ENCODE data around the gene CARMIL1.

- TF ChIP-seq PATZ1 (CRISPR knock-in tag; IDR thresholded peaks at IDR 0.05; ENCODE audit: borderline replicate concordance): no peak
- no peak for TF ChIP-seq ARNTL (CRISPR knock-in tag; IDR thresholded peaks at IDR 0.05; ENCODE audit: borderline replicate concordance, low read depth)
- no peak for TF ChIP-seq CREB5 (CRISPR knock-in tag; IDR thresholded peaks at IDR 0.05; ENCODE audit: low read depth)
- TF ChIP-seq TCF4 (CRISPR knock-in tag; IDR thresholded peaks at IDR 0.05; ENCODE audit: borderline replicate concordance): no peak
- TF ChIP-seq POU6F1 (CRISPR knock-in tag; IDR thresholded peaks at IDR 0.05; ENCODE audit: borderline replicate concordance, low read depth): no peak
- TF ChIP-seq ZFP30 (CRISPR knock-in tag; IDR thresholded peaks at IDR 0.05): no peak
- no peak for TF ChIP-seq ZC3H10 (CRISPR knock-in tag; IDR thresholded peaks at IDR 0.05)
- TF ChIP-seq TOX (CRISPR knock-in tag; IDR thresholded peaks at IDR 0.05; ENCODE audit: borderline replicate concordance): no peak
These were observed 91.8 kb downstream of the CARMIL1 start for GRCh38 chr6:25371037-25371347.
